Measurements from ENCODE around the gene CKAP2L.

Gene CKAP2L

GRCh38 chr2:112784199-112785189 is 20.1 kb upstream of the CKAP2L start, which contains the start of gene IL1A:
IL1A (minus strand) TSS chr2:112784493; CDS start chr2:112783770, 723 bp downstream.
- no peak within 1 kb of the TSS for H3K4me2 ChIP-seq (ENCODE audit: low read depth, low read length, poor library complexity, severe bottlenecking)
- no peak within 1 kb of the TSS for H3K4me3 ChIP-seq (ENCODE audit: low read length, poor library complexity, severe bottlenecking)
- no peaks in the 10 kb centered on the region for H3K9me3 ChIP-seq (ENCODE audit: insufficient read depth, low read depth, low read length)
- H3K9me2 ChIP-seq (replicated peaks; ENCODE audit: low read depth, low read length) = no peaks in the 10 kb centered on the region
- no peaks in the 10 kb centered on the region for H3K4me1 ChIP-seq (ENCODE audit: insufficient read depth, low read length, poor library complexity, severe bottlenecking)
- no peaks in the 10 kb centered on the region for H4K20me1 ChIP-seq (ENCODE audit: insufficient read depth, low read length, poor library complexity, severe bottlenecking)
- no peaks in the 10 kb centered on the region for H3K36me3 ChIP-seq (ENCODE audit: insufficient read depth, low read length)
- no peak within 1 kb of the TSS for H2AFZ ChIP-seq (ENCODE audit: low read length)
- no peaks in the 10 kb centered on the region for H3K79me2 ChIP-seq (ENCODE audit: insufficient read depth, low read length)
- H3K27me3 ChIP-seq (ENCODE audit: insufficient read depth, low read length, poor library complexity, severe bottlenecking) = no peaks in the 10 kb centered on the region
- no peak for TF ChIP-seq EZH2phosphoT487 (IDR thresholded peaks at IDR 0.05; ENCODE audit: borderline replicate concordance)
- no peak for TF ChIP-seq CTCF (conservative IDR thresholded peaks at IDR 0.05; ENCODE audit: low read length)
- H3F3A ChIP-seq (ENCODE audit: low read depth) = no peaks in the 10 kb centered on the region
- no peak within 1 kb of the TSS for H3K9ac ChIP-seq (ENCODE audit: low read depth, low read length, poor library complexity, severe bottlenecking)

- no peaks in the 10 kb centered on the region for H3K9me2 ChIP-seq (replicated peaks; ENCODE audit: low read depth, low read length)
- H3K9ac ChIP-seq (ENCODE audit: low read depth, low read length, poor library complexity, severe bottlenecking) = no peak overlapping the region
- no peak overlapping the region for H3K4me3 ChIP-seq (ENCODE audit: low read length, poor library complexity, severe bottlenecking)
- H3K36me3 ChIP-seq (ENCODE audit: insufficient read depth, low read length) = no peaks in the 10 kb centered on the region
- TF ChIP-seq EZH2phosphoT487 (IDR thresholded peaks at IDR 0.05; ENCODE audit: borderline replicate concordance) = no peak
- no peak for TF ChIP-seq CTCF (conservative IDR thresholded peaks at IDR 0.05; ENCODE audit: low read length)
- H3K9me3 ChIP-seq (ENCODE audit: insufficient read depth, low read depth, low read length) = no peaks in the 10 kb centered on the region
- no peaks in the 10 kb centered on the region for H3K27me3 ChIP-seq (ENCODE audit: insufficient read depth, low read length, poor library complexity, severe bottlenecking)
- no peak overlapping the region for H3K4me2 ChIP-seq (ENCODE audit: low read depth, low read length, poor library complexity, severe bottlenecking)
- H4K20me1 ChIP-seq (ENCODE audit: insufficient read depth, low read length, poor library complexity, severe bottlenecking) = no peaks in the 10 kb centered on the region
- no peaks in the 10 kb centered on the region for H3K79me2 ChIP-seq (ENCODE audit: insufficient read depth, low read length)
- no peaks in the 10 kb centered on the region for H3F3A ChIP-seq (ENCODE audit: low read depth)
- H2AFZ ChIP-seq (ENCODE audit: low read length) = no peak overlapping the region
- H3K4me1 ChIP-seq (ENCODE audit: insufficient read depth, low read length, poor library complexity, severe bottlenecking) = no peaks in the 10 kb centered on the region
These were observed 18.8 kb upstream of the CKAP2L start for GRCh38 chr2:112783187-112783714.

GRCh38 chr2:112782234-112782799 is 17.9 kb upstream of the CKAP2L start:
- H3K9me2 ChIP-seq (replicated peaks; ENCODE audit: low read depth, low read length) = no peaks in the 10 kb centered on the region
- no peak overlapping the region for H3K4me3 ChIP-seq (ENCODE audit: low read length, poor library complexity, severe bottlenecking)
- TF ChIP-seq EZH2phosphoT487 (IDR thresholded peaks at IDR 0.05; ENCODE audit: borderline replicate concordance) (no peak), CTCF (conservative IDR thresholded peaks at IDR 0.05; ENCODE audit: low read length) (no peak)
- H3K9ac ChIP-seq (ENCODE audit: low read depth, low read length, poor library complexity, severe bottlenecking) = no peak overlapping the region
- no peaks in the 10 kb centered on the region for H3K4me1 ChIP-seq (ENCODE audit: insufficient read depth, low read length, poor library complexity, severe bottlenecking)
- H3K4me2 ChIP-seq (ENCODE audit: low read depth, low read length, poor library complexity, severe bottlenecking) = no peak overlapping the region
- no peaks in the 10 kb centered on the region for H3K79me2 ChIP-seq (ENCODE audit: insufficient read depth, low read length)
- H3K9me3 ChIP-seq (ENCODE audit: insufficient read depth, low read depth, low read length) = no peaks in the 10 kb centered on the region
- H3K36me3 ChIP-seq (ENCODE audit: insufficient read depth, low read length) = no peaks in the 10 kb centered on the region
- H3F3A ChIP-seq (ENCODE audit: low read depth) = no peaks in the 10 kb centered on the region
- H2AFZ ChIP-seq (ENCODE audit: low read length) = no peak overlapping the region
- H3K27me3 ChIP-seq (ENCODE audit: insufficient read depth, low read length, poor library complexity, severe bottlenecking) = no peaks in the 10 kb centered on the region
- H4K20me1 ChIP-seq (ENCODE audit: insufficient read depth, low read length, poor library complexity, severe bottlenecking) = no peaks in the 10 kb centered on the region

All from Loucy (cell line).